ENCODE data around the gene CMTM8. TPM values are rescaled to one million over a fixed set of nuclear protein-coding genes. Genes with fewer than 3 reads are reported as not detected.

CMTM8 gene
- total RNA-seq, 2 experiments from 2014 or later = 4.2 to 5.1 TPM

DNA sequence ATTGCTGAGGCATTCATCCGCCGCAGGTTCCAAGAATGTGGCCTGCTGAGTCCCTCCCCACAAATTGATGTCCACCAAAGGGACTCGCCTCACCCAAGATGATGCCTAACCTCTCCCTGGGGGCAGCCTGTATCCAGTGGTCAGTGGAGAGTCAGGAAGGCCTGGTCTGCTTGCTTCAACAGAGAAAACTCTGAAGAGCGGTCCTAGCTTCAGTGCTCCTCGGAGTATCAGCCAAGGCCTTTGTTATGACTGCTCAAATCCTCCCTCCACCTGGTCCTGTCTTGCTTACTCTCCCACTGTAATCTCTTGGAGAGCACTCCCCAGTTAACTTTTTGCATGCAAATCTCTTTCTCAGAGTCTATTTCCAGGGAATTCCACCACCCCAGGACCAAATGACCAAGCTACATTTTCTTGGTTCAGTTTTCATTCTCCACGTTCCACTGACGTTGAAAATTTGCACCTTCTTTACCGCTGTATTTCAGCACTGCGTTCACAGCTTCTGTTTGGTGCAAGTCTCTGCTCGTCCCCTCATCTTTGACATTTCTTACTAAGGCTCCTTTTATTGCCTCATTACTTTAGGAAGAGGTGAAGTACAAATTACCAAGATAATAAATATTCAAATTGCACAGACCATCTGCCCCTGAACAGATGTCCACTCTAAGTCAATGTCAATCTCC, 175.5 kb downstream of the CMTM8 start:
- ChIA-PET POLR2A (interaction anchor here (0.6 to 1.3 kb wide), 4 partner anchors 11 to 42 kb away, joined by 3 read pairs; partner anchors contain the start of gene CMTM7), CTCF (interaction anchor here (0.7 to 1.4 kb wide), 5 partner anchors 10 to 54 kb away, joined by 3 to 7 read pairs (median 4); no protein-coding TSS in a partner anchor)

- CTCF ChIA-PET = interaction anchor here (0.7 to 1.4 kb wide), 5 partner anchors 9 to 53 kb away, joined by 3 to 7 read pairs (median 4); no protein-coding TSS in a partner anchor
- POLR2A ChIA-PET = interaction anchor here (0.6 to 1.3 kb wide), 3 partner anchors 19 to 43 kb away, joined by 3 read pairs; partner anchors contain the start of gene CMTM7
These were observed 176.2 kb downstream of the CMTM8 start for GRCh38 chr3:32414522-32415202.

- POLR2A ChIA-PET = no interaction called here
- CTCF ChIA-PET = interaction anchor here (1.0 kb wide), 1 partner anchor 9 kb away, joined by 5 read pairs; no protein-coding TSS in a partner anchor
These were observed 181.3 kb downstream of the CMTM8 start for GRCh38 chr3:32419742-32420125.

Other genes starting within 250 kb of the CMTM8 start
- 10 to 100 TPM; 13.7 to 15.4 TPM for gene GPD1L, start 132.1 kb upstream of the CMTM8 start, total RNA-seq
- gene CMTM7, start 153.2 kb downstream of the CMTM8 start, total RNA-seq = 10 to 100 TPM; 44.2 to 47.6 TPM